ENCODE data around the gene SPG21. TPM values are rescaled to one million over a fixed set of nuclear protein-coding genes. Genes with fewer than 3 reads are reported as not detected.

Gene SPG21
- total and polyA plus RNA-seq, 2 of the 8 experiments (the other 6 are each of a cell fraction or from before 2014, with no cell fraction given) = 67.3 to 72.7 TPM

DNA sequence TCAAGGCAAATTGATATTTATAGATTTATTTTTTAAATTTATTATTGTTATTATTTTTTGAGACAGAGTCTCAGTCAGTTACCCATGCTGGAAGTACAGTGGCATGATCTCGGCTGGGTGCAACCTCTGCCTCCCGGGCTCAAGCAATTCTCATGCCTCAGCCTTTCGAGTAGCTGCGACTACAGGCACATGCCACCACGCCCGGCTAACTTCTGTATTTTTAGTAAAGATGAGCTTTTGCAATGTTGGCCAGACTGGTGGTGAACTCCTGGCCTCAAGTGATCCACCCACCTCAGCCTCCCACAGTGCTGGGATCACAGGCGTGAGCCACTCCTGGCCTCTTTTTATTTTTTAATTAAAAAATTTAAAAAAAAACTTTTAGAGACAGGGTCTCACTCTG, 19.0 kb downstream of the SPG21 start:
- Histone ChIP-seq H2BK120ac (replicated peaks; ENCODE audit: low read depth, low read length) (no peak overlapping the region), H3K18ac (ENCODE audit: extremely low read depth, low read length) (no peak overlapping the region), H4K91ac (replicated peaks; ENCODE audit: insufficient read length, low read length) (no peak overlapping the region), H3K4me2 (ENCODE audit: insufficient read depth in 1 of 2, low read depth in 2 of 2, low read length in 2 of 2) (no peak overlapping the region), H3K23me2 (ENCODE audit: low read depth, low read length) (no peaks in the 10 kb centered on the region), H3K4ac (replicated peaks; ENCODE audit: insufficient read length, low read depth, low read length) (no peak overlapping the region), H2AFZ (ENCODE audit: low read length) (no peak overlapping the region), H2BK20ac (ENCODE audit: low read length) (no peak overlapping the region), H2BK12ac (ENCODE audit: low read depth, low read length) (no peak overlapping the region), H4K8ac (ENCODE audit: extremely low read depth, insufficient read depth, low read length) (no peak overlapping the region), H3K9me3 (ENCODE audit: insufficient read depth in 2 of 2, low read depth in 1 of 2, low read length in 1 of 2) (no peaks in the 10 kb centered on the region), H3K79me2 (ENCODE audit: control insufficient read depth in 1 of 2, insufficient read depth in 2 of 2, low read length in 2 of 2) (no peaks in the 10 kb centered on the region), H3K4me3 (ENCODE audit: extremely low read depth in 1 of 4, insufficient read depth in 2 of 4, low read depth in 3 of 4, low read length in 4 of 4) (no peak overlapping the region), H3K4me1 (replicated peaks in 1 of 4; ENCODE audit: control insufficient read depth in 3 of 4, insufficient read depth in 4 of 4, low read length in 3 of 4) (no peaks in the 10 kb centered on the region), H4K5ac (ENCODE audit: insufficient read length, low read depth, low read length) (no peak overlapping the region), H2BK5ac (ENCODE audit: low read depth, low read length) (no peak overlapping the region), H3K56ac (replicated peaks; ENCODE audit: insufficient read length, low read depth, low read length) (no peak overlapping the region), H3K14ac (ENCODE audit: insufficient read length) (no peak overlapping the region), H3K27me3 (replicated peaks in 1 of 4; ENCODE audit: control insufficient read depth in 3 of 4, extremely low read depth in 1 of 4, insufficient read depth in 3 of 4, low read length in 3 of 4) (no peaks in the 10 kb centered on the region), H3K23ac (ENCODE audit: insufficient read length) (no peak overlapping the region), H4K20me1 (replicated peaks in 1 of 2; ENCODE audit: control insufficient read depth in 1 of 2, insufficient read depth in 2 of 2, low read length in 2 of 2) (peaks cover 0 to 2% of the 10 kb centered on the region in 2 experiments), H3K36me3 (ENCODE audit: control insufficient read depth in 2 of 4, insufficient read depth in 4 of 4, low read length in 3 of 4) (peaks cover 7 to 41% (median 32%) of the 10 kb centered on the region in 4 experiments), H3K9ac (replicated peaks in 1 of 4; ENCODE audit: extremely low read depth in 1 of 4, low read depth in 3 of 4, low read length in 3 of 4) (no peak overlapping the region), H2BK15ac (ENCODE audit: low read length) (no peak overlapping the region), H3K79me1 (ENCODE audit: low read depth, low read length) (no peaks in the 10 kb centered on the region), H3K27ac (ENCODE audit: low read depth, low read length) (no peak overlapping the region), H2AK5ac (ENCODE audit: low read depth, low read length) (no peak overlapping the region)
- POLR2A ChIA-PET (ENCODE audit: partially characterized antibody) = interaction anchor here (0.6 to 2.4 kb wide), 6 partner anchors 18 to 149 kb away, joined by 3 to 7 read pairs (median 3); partner anchors contain the start of gene SPG21
- DNase-seq (ENCODE audit: low read depth in 1 of 2, low spot score in 2 of 2) = no peak
- no peak for FAIRE-seq
- TF ChIP-seq CBX8 (IDR thresholded peaks at IDR 0.05; ENCODE audit: borderline replicate concordance, low read depth, low read length) = no peak
- TF ChIP-seq BCL11A (IDR thresholded peaks at IDR 0.05; ENCODE audit: low read depth in 2 of 2, low read length in 2 of 2) = no peak
- TF ChIP-seq BACH1 (IDR thresholded peaks at IDR 0.05; ENCODE audit: low read length) = no peak
- TF ChIP-seq EP300 (IDR thresholded peaks at IDR 0.05; ENCODE audit: borderline replicate concordance in 1 of 2, low read depth in 2 of 2, low read length in 2 of 2) = no peak
- no peak for TF ChIP-seq TAF1 (IDR thresholded peaks at IDR 0.05; ENCODE audit: low read depth, low read length)
- TF ChIP-seq, protein P1, sequence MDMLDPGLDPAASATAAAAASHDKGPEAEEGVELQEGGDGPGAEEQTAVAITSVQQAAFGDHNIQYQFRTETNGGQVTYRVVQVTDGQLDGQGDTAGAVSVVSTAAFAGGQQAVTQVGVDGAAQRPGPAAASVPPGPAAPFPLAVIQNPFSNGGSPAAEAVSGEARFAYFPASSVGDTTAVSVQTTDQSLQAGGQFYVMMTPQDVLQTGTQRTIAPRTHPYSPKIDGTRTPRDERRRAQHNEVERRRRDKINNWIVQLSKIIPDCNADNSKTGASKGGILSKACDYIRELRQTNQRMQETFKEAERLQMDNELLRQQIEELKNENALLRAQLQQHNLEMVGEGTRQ (IDR thresholded peaks at IDR 0.05; ENCODE audit: low read length) = no peak
- no peak for TF ChIP-seq TEAD4 (IDR thresholded peaks at IDR 0.05; ENCODE audit: low read depth, low read length)
- TF ChIP-seq CHD1 (IDR thresholded peaks at IDR 0.05; ENCODE audit: low read depth, low read length) = no peak
- TF ChIP-seq ZNF274 (IDR thresholded peaks at IDR 0.05; ENCODE audit: borderline replicate concordance, extremely low read depth, low read length) = no peak
- 93% methylated on average over 7 of the region's 7 CpGs; no CpG with 5 or more reads in 1 of the 2 experiments for WGBS, 2 experiments (ENCODE audit: extremely low coverage in 1 of 2, insufficient coverage in 1 of 2, insufficient read length in 1 of 2, insufficient replicate concordance in 2 of 2, low coverage in 1 of 2, low lambda C conversion rate in 2 of 2, missing lambda C conversion rate in 1 of 2)
- CTCF ChIA-PET (ENCODE audit: partially characterized antibody) = interaction anchor here (0.6 to 2.9 kb wide), 5 partner anchors 9 to 188 kb away, joined by 3 to 11 read pairs (median 3); no protein-coding TSS in a partner anchor

All from H1 (cell line).